GM19397 (cell line): ENCODE measurements around the gene TRHDE.

Experiments
- ATAC-seq: cut with Tn5 transposase; IDR thresholded peaks from one replicate; pipeline ENCODE4 v1.9.1; 2021; ENCODE audit warnings: mild to moderate bottlenecking, moderate library complexity; ENCODE audit not compliant: unreplicated experiment

TRHDE gene

DNA sequence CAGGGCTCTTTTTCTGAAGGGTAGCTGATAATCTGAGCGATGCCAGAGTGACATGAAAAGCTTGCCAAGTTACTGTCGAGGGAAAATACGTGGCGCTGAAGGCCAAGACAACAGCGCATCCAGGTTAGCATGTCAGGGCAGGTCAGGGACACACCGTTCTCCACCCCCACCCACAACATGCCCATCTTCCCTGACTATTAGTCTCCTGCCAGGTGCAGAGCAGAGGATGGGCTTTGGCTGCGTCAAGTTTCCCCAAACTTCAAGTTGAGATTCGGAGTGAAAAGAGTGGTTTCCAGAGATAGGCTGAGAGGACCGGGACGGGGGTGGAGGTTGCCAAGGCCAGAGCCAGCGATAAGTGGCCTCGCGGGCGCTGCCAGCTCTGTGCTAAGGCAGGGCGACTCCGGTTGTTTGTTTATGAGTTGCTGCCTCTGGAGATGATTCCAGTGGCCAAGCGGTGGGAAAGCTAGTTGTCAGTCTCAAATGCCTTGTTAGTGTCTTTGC is 1.7 kb downstream of the TRHDE start:
- no peak for ATAC-seq

DNA sequence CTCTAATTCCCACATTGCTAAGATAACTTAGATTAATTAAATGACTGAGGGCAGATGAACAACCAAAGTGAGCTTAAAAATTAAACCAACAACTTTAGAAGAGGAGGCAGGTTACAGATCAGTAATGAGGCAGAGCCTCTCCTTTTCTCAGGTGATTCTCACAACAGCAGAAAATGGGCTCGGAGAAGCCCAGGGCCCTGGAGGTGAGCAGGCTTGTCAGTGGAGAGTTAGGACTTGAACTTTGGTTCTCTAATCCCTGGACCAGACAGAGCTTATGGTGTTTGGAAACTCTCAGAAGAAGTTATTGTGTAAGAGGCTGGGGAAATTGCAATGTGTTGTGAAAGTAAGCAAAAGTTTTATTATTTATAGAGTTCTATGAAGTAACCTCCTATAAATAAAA is 2.8 kb downstream of the TRHDE start:
- no peak for ATAC-seq

DNA sequence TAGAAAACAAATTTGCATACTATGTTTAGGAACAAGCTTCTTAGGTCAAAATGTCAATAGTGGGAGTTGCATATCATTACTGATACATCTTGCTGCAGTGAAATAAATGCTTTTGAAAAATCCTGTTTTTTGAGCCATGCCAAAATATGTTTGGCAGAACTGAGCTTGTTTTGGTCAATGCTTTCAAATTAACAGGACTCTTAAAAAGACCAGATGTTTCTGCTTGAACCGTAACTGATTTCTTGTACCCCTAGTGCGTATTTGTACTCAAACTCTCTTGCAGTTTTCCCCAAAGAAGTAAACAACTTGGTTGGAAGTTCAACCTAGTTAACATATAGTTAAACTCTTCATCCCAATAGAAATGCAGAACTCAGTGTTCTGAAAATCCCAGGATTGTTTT is 3.4 kb downstream of the TRHDE start:
- no peak for ATAC-seq

DNA sequence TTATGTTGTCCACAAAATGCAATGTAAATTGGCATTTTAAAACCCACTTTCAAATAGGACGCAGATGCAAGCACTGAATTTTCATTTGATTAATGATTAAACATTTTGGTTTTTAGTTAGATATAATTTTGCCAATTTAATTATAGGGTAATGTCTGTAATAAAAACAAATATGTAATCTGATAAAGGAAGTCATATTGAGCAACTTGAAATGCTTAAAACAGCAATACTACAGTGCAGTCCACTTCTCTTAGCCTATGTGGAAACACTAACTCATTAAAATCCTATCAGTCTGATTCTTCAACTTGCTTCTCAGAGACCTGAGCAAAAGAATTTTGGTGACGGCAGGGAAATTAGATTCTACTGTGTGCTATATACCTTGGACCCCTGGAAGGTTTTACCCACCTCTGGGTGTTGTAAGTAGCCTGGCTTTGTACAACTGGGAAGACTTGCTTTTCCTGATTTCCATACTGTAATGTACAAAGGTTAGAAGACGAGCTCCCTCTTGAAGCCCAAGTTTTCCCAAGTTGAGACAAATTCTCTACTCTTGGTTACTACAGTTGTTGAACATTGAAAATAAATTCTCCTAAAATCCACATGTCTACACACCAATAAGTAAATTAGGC is 4.1 kb downstream of the TRHDE start:
- no peak for ATAC-seq

DNA sequence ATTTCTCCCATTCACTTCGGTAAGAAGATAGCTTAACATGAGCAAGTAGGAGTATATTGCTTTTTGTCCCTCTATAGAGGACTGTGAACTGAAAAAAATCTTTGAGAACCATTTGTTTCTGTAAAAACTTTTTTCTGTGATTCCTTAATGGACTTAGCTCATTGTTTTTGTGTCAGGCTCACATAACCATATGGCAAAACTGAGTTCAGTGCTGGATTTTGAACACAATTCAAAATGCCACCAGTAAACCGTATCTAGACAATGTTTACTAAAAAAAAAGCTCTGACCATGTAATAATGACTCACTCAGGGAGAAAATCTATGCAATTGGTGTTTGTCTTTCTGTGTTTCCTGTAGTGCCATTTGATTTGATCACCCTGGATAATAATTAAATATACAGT is 5.2 kb downstream of the TRHDE start:
- no peak for ATAC-seq

DNA sequence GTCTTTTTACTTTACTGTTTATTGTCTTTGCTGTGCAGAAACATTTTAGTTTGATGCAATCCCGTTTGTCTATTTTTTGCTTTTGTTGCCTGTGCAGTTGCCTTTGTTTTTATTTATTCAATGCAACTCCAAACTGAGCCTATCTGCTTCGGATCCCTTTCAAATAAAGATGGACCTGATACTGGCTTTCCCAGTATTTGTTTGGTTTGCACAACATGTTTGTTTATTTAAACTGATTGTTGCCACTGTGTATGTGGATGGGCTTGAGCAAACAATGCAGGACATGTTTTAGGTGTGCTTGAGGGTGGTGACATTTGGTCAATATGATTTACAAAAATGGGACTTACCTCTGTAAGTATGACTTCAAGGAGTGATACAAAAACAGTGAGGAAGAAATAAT is 6.7 kb downstream of the TRHDE start:
- ATAC-seq: no peak

DNA sequence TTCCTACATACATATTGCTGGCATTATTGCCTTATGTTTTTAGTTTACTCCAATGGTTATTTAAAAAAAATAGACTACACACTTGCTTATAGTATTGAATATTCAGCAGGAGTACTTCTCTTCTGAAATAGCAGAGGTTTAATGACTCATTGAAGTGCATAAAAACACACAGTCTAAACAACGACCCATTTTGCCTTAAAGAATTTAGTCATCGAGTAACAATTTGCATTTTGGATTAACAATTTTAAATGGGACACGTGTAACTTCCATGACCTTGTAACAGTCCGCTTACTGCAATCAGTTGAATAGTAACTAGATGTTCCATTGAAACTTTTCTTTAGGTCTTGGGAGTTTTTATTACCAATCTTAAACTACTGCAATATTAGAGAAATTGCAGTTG is 9.0 kb downstream of the TRHDE start:
- no peak for ATAC-seq

DNA sequence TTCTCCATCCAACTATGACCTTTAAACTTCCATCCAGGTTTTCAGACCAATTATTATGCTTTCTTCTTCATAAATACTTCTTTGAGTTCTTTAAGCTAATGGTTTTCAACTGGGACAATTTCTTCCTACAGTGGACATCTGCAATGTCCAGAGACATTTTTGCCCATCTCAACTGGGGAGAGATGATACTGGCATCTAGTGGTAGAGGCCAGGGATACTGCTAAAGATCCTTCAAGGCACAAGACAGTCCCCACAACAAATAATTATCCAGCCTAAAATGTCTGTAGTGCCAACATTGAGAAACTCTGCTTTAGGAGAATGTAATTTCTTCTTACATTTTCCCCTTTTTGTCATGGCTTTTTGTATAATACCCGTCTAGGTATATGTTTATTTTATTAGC is 10.6 kb downstream of the TRHDE start:
- ATAC-seq: no peak

DNA sequence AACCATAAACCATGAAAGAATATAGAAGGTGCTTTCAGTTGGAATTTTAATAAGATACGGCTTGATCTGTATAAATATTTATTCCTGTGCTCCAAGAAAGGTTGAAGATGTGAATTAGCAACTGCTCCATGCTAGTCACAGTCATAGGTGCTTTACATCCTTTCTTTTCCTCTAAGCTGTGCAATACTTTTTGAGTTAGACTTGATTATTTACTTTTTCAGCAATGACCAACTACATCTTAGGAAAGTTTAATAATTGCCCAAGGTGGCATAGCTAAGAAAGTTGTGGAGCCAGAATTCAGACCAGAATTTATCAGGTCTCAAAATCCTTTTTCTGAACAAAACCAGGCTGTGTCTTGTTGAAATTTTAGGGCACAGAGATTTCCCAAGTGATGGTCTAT is 13.7 kb downstream of the TRHDE start:
- no peak for ATAC-seq

DNA sequence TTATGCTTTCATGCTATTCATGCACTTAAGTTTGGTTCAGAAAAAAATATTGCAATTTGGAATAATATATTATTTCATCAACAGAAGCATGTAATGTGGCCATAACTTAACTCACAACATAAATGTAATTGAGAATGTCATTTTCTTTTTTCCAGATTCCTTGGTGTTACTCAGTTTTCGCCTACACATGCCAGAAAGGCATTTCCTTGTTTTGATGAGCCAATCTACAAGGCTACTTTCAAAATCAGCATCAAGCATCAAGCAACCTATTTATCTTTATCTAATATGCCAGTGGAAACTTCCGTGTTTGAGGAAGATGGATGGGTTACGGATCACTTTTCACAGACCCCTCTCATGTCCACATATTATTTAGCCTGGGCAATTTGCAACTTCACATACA is 14.4 kb downstream of the TRHDE start:
- no peak for ATAC-seq

DNA sequence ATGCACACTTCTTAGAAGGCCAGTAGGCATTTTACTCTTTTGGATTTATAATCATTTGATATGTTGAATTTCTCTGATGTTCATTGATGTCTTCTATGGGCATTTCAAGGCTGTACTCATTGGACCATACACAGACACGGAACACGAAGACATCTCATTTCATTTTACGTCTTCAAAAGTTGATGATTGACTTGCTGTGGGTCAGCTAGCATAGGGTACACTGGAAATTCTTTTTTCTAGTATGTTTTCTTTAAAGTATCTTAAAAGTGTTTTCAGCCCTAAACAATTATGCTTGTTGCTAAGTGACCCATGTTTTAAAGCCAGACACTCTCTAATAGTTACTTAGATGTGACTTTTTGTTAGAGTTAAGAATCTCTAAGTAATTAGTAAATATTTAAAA is 16.3 kb downstream of the TRHDE start:
- no peak for ATAC-seq

DNA sequence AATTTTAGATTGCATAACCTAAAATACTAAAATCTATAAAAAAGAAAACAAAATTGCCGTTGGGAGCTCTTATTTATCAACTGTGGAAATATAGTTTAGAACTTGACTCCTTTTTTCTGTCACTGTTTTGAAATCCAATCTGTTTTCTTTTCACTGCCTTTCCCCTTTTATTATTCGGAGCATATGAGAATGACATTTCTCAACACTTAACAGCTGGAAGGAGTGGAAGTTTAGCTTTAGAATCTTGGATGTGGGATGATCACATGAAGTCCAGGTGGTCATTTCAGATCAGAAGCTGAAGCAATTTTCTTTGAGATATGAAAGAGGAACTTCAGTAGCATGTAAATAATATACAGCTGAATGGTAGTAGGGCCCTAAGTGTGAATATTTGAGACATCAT is 16.7 kb downstream of the TRHDE start:
- ATAC-seq: no peak

DNA sequence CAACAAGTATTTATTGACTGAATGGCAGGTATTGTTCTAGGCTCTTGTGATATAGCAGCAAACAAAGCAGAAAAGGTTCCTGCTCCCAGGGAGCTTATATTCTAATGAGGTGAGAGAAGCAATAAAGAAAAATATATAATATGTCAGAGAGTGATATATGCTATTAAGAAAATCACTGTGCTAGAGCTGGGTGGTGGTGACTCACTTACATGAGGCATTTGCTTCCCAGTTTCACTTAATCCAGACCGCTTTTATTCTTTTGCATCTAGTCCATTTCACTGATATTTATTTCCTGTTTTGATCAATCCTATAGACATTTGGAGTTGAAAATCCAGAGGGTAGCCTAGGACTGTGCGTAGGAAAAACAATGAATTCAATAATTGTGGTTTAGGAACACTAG is 17.5 kb downstream of the TRHDE start:
- ATAC-seq: no peak

DNA sequence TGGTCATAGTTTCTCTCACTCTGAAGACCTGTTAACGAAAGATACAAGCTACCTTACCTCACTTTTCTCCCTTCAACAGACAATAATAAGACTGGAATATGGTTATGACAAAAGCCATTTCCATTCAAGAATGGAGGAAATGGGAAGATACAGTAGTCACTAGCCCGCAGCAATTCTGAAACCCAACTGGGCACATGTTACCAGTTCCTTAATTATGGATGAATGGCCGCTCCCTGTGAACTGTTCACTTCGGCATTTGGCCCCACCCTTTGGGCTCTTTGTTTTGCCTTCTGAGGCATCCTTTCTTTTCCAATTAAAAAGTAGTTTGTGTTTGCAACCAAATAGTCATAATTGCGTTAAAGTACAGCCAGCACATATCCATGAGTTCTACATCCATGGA is 19.0 kb downstream of the TRHDE start:
- ATAC-seq: no peak

DNA sequence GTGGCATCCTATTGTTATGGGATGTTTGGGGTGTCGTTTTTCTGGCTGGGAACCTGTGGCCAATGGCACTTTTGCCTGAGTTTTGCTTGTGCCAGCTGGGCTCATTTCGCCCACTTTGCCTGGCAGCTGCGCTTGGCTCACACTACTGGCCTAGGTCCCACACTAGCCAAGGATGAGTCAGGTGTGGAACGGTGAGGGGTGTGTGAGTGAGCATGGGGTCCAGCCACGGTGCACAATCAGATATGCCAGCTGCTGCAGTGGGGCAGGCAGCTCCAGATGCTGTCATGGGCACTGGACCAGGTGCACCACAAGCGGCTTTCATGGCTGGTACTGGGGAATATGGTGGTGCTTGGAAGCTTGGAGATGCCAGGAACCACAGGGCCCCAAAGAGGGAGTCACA is 21.5 kb downstream of the TRHDE start:
- ATAC-seq: no peak

DNA sequence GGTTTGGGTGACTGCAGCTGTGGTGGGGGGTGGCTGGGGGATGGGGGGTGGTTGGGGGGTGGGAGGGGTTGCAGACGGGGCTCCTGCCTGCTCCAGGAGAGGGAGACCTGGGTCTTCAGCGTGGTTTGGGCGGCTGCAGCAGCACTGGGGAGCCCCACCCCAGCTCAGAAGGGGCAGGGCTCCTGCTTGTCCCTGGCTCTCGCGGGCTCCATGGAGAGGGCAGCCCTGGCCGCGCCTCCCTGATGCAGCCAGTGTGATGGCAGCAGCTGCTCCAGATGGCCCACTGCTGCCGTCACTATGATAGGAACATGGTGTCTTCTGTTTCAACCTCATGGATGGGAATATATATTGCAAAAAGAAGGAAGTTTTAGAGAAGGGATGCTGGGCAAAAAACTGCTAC is 22.9 kb downstream of the TRHDE start:
- ATAC-seq: no peak

DNA sequence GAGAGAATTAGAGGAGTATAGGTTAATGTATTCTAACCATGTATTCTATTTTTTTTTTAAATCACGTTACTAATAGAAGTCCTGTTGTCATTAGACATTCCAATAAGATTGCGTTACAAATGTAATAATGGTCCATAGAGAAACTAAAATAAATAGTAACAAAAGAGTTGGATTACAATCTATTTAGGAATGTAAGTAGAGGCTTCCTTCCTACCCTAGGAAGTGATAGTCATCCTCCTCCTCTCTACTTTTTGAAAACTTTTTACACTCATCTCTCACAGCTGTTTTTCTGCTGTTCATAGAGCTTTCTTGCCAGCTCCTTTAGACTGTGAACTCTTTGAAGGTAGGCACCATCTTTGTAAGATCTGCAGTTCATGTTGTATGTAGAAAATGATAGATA is 23.6 kb downstream of the TRHDE start:
- no peak for ATAC-seq

DNA sequence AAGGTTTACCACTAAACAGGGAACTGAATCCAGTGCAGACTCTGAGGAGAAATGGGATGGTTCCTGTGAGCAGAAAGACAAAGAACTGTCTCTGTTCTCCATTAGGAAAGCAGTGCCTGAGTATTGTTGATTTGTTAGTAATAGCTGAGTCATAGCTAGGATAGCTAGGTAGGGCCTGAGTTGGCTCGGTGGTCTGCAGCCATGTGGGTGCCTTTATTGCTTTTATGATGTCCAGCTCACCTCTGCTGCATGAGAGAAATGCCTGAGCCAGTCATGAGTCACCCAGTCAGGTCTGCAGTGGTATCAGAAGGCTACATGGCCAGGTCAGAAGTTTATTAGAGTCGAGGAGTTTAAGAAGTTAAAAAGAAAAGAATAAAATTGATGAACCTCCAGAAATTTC is 24.2 kb downstream of the TRHDE start:
- ATAC-seq: no peak

DNA sequence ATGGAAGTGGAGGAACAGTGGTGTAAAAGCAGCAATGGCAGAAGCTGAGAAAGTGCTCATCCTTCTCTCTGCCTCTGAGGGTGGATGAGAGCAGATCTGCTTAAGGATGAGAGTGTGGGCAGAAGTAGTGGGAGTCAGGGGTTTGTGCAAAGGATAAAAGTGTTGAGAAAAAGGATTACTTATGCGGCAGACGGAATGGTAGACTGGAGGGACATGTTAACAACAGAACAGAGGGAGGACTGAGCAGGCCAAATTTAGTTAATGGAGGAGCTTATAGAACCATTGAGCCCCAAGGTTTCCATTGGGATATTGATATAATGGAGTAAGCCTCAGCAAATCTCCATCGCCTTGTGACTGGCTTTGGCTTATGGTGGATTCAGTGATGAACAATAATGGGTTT is 25.5 kb downstream of the TRHDE start:
- no peak for ATAC-seq

DNA sequence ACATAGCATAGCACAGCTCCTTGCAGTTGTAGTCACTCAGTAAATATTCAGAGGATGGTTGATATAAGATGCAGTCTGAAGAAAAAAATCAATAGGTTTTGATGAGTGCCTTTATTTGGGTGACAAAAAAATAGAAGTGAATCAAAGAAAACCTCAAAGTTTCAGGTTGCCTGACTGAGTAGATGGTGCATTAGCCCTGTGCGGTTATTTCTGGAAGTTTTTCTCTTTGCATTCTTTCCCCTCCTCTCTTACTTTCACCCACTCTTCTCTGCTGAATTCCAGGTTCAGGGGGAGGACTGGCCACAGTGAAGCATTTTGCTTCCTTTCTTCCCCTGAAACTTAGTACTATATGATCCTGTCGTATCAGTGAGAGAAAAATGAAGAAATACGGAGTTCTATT is 28.6 kb downstream of the TRHDE start:
- no peak for ATAC-seq

DNA sequence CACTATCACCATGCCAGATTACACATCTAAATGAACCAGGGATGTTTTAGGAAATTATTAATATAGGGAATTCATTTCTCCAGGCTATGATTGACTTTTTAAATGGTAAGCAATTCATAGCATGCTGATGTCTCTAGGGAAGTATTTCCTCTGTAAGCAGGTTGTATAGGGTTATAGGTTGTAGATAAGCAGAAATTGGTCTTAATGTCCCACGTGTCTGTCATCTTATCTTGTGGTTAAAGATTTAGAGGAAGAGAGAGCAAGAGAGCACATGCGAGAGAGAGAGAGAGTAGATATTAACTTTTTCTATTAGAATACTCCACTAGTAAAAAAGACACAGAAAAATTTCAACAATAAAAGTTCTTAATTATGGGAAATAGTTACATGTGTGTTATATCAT is 32.6 kb downstream of the TRHDE start:
- no peak for ATAC-seq

DNA sequence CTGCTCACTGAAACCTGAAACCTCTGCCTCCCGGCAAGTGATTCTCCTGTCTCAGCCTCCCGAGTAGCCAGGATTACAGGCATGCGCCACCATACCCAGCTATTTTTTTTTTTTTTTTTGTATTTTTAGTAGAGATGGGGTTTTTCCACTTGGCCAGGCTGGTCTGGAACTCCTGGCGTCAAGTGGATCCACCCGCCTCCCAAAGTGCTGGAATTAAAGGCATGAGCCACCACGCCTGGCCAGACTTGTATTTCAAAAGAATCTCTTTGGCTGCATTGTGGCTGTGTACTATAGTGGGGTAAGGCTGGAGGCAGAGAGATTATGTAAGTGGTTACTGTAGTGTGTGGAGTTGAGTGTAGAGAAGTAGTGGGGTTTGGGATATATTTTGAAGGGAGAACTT is 35.1 kb downstream of the TRHDE start:
- ATAC-seq: no peak

DNA sequence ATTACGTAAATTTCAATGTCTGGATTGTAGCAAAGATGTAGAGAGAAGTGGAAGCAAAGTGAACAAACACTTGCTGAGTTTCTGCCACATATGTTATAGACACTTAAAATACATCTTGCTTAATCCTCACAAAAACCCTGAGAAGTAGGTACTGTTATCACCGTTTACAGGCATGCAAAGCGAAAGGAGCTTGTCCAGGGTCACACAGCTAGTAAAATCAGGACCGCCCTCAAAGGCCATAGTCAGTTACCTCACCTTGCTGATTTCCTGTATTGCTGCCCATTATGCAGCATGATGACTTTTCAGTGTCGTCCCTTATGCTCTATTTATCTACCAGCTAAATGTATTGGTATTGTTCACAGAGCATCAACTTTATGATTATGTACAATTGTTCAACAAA is 39.8 kb downstream of the TRHDE start:
- no peak for ATAC-seq

DNA sequence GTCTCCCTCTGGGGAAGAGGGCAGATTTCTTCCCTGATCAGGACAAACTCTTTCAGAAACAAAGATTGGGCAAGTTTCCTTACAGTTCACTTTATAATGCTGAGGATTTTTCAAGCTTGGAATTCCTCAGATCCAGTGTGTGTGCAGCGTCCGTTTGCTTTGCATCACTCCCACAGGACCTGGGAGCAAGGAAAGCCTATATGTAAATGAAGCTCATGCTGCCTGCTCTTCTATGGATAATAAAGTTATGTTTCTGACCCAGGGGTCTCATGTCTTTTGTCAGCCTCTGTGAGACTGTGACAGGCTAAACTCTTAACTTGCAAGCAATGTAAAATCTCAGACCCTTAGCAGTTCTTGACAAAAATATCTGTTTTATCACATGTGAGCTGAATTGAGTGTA is 41.6 kb downstream of the TRHDE start:
- no peak for ATAC-seq
